Left lung (tissue), 10 donors: ENCODE results near the gene SOX12. TPM values are rescaled to one million over a fixed set of nuclear protein-coding genes. Genes with fewer than 3 reads are reported as not detected.

Experiments
- ATAC-seq: fragments of 200-7000 bp; cut with Tn5 transposase; one replicate; pipeline ENCODE4 v1.9.1; 2020; ENCODE audit warnings: moderate library complexity
- DNase-seq, 4 donors: peaks; one replicate each; pipeline ENCODE4 v3.0.0-alpha.2; 2013 to 2020
- H3K27ac ChIP-seq, 2 donors: fragments of 200-600 bp; sonication (generic) in 1 of 2; one replicate each; pipeline versions ENCODE4 v1.5.0 to v1.8.0; 2020 to 2021
- H3K27me3 ChIP-seq, 2 donors: fragments of 200-600 bp; sonication (generic) in 1 of 2; one replicate each; pipeline versions ENCODE4 v1.5.0 to v1.8.0; 2020 to 2021
- H3K36me3 ChIP-seq, 2 donors: fragments of 200-600 bp; sonication (generic) in 1 of 2; one replicate each; pipeline versions ENCODE4 v1.5.0 to v1.8.0; 2020 to 2021
- H3K4me1 ChIP-seq, 2 donors: fragments of 200-600 bp; one replicate each; pipeline ENCODE4 v1.8.0; 2021
- H3K4me3 ChIP-seq, 2 donors: fragments of 200-600 bp; sonication (generic) in 1 of 2; one replicate each; pipeline versions ENCODE4 v1.5.0 to v1.8.0; 2020 to 2021; ENCODE audit warnings: mild to moderate bottlenecking in 1 of 2
- H3K9me3 ChIP-seq, 2 donors: fragments of 200-600 bp; sonication (generic) in 1 of 2; one replicate each; pipeline versions ENCODE4 v1.5.0 to v1.8.0; 2020 to 2021
- intact Hi-C, 2 donors: fragments of 100-400 bp; cut with DNase I; formaldehyde crosslinking; loops; one replicate each; pipeline versions ENCODE4 v1.11.2 to v1.14.2; 2022
- polyA plus RNA-seq, 6 donors: library from polyadenylated mRNA; unstranded; fragments of 120-200 nt; gene quantifications; one replicate each; pipeline ENCODE4 v1.2.1, GENCODE V29; 2013; ENCODE audit not compliant: insufficient read length in 6 of 6
- total RNA-seq, 2 donors: library from RNA; stranded (reverse); fragmentation: NEBNext Ultra II Directional; extraction: Animal tissue kit (Norgen Biotek cat#: 25700); gene quantifications; one replicate each; pipeline ENCODE4 v1.2.1, GENCODE V29; 2021
- TF ChIP-seq, protein P1 (sequence below), 2 donors: fragments of 200-600 bp; sonication (generic) in 1 of 2; IDR thresholded peaks; one replicate each; pipeline versions ENCODE4 v1.5.0 to v1.8.0; 2021; ENCODE audit warnings: antibody characterized with exemption in 2 of 2
- donor health status: DM: no; HTN: yes; CAD: no.
- donor health status: DM: no; HTN: no; CAD: no.

Gene SOX12
- total and polyA plus RNA-seq, 8 donors = 14.0 to 39.3 (median 30.6) TPM

DNA sequence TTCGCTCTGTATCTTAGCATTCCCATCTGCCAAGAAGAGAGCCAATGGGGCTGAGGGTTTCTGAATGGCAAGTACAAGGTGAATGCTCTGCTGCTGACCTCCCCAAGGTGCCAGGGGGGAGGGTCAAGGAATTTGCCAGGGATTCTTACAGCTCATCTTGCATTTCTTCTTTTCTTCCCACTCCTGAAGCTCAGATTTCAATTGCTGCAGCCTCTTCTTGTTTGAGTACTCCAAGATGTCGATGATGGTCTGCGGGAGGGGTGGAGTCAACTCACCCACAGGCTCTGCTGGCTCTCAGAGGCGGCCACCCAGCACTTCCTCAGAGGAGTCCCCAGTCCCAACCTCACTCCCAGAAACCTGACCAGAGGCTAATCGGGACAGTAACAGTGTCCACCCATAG lies 47.2 kb upstream of the SOX12 start:
- Histone ChIP-seq H3K27ac (no peak overlapping the region), H3K9me3 (no peaks in the 10 kb centered on the region), H3K27me3 (no peaks in the 10 kb centered on the region), H3K36me3 (peaks cover 0 to 37% of the 10 kb centered on the region in 2 donors), H3K4me1 (no peaks in the 10 kb centered on the region), H3K4me3 (no peak overlapping the region)
- DNase-seq (no peak), ATAC-seq (no peak)
- TF ChIP-seq, protein P1, sequence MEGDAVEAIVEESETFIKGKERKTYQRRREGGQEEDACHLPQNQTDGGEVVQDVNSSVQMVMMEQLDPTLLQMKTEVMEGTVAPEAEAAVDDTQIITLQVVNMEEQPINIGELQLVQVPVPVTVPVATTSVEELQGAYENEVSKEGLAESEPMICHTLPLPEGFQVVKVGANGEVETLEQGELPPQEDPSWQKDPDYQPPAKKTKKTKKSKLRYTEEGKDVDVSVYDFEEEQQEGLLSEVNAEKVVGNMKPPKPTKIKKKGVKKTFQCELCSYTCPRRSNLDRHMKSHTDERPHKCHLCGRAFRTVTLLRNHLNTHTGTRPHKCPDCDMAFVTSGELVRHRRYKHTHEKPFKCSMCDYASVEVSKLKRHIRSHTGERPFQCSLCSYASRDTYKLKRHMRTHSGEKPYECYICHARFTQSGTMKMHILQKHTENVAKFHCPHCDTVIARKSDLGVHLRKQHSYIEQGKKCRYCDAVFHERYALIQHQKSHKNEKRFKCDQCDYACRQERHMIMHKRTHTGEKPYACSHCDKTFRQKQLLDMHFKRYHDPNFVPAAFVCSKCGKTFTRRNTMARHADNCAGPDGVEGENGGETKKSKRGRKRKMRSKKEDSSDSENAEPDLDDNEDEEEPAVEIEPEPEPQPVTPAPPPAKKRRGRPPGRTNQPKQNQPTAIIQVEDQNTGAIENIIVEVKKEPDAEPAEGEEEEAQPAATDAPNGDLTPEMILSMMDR (IDR thresholded peaks at IDR 0.05) = no peak
- intact Hi-C loops = no loop called here

DNA sequence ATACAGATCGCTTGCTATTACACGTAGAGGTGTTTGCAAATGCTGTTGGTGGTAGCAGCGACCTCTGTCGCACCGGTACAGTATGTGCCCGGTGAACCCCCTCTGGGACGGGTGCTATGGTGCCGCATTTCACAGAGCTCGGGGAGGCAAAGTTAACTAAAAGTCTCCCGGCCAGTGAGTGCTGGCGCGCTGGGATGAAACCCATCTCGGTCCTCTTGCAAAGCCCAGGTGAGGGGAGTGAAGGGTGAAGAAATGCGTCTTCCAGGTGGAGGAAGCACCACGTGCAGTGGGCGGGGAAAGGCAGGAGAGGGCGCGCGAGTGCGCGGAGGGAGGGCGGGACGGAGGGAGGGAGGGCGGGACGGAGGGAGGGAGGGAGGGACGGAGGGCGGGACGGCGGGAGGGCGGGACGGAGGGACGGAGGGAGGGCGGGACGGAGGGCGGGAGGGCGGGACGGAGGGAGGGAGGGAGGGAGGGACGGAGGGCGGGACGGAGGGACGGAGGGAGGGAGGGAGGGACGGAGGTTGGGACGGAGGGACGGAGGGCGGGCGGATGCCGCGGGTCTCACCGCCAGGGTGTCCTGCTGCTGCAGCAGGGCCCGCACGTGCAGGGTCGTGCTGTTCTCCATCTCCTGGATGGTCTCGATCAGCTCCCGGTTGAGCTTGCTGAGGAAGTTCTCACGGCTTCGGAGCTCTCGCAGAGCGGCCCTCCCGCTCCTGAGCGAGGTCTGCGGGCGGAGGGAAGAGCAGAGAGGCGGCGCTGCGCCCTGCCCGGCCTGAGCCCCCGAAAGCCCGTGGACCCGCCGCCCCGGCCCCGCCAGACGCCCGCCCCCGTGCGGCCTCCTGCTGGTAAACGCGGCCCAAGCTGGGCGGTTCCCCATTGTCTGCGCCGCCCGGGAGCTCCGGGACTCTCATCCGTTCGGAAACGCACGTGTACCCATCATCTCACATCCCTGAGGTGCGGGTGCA lies 46.5 kb upstream of the SOX12 start:
- Histone ChIP-seq H3K36me3 (peaks cover 0 to 37% of the 10 kb centered on the region in 2 donors), H3K9me3 (no peaks in the 10 kb centered on the region), H3K4me1 (no peaks in the 10 kb centered on the region), H3K27me3 (no peaks in the 10 kb centered on the region), H3K27ac (no peak overlapping the region), H3K4me3 (no peak overlapping the region)
- intact Hi-C loops = no loop called here
- TF ChIP-seq, protein P1 (IDR thresholded peaks at IDR 0.05) = no peak
- DNase-seq = no peak
- ATAC-seq = peak; percentile 33

DNA sequence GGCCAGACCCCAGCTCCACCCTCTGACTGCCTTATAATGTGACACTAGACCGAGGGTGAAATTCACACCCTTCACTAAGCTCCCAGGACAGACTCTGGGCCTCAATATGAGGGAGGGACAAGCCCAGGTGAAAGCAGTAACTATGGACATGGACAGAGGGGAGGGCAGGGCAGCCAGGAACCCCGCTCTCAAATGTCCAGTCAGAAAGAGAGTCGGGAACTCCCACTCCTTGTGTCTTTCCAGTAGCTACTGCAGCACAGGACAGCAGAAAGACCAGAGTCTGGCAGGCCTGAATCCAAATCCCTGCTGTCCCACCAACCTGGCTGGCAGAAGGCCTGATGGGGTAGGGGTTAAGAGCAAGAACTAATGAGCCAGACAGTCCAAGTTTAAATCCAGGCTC lies 41.2 kb upstream of the SOX12 start:
- Histone ChIP-seq H3K36me3 (peaks cover 0 to 9% of the 10 kb centered on the region in 2 donors), H3K4me1 (no peaks in the 10 kb centered on the region), H3K27ac (no peak overlapping the region), H3K27me3 (no peaks in the 10 kb centered on the region), H3K4me3 (no peak overlapping the region), H3K9me3 (no peaks in the 10 kb centered on the region)
- intact Hi-C loops = no loop called here
- TF ChIP-seq, protein P1 (IDR thresholded peaks at IDR 0.05) = no peak
- DNase-seq = no peak
- ATAC-seq = no peak

DNA sequence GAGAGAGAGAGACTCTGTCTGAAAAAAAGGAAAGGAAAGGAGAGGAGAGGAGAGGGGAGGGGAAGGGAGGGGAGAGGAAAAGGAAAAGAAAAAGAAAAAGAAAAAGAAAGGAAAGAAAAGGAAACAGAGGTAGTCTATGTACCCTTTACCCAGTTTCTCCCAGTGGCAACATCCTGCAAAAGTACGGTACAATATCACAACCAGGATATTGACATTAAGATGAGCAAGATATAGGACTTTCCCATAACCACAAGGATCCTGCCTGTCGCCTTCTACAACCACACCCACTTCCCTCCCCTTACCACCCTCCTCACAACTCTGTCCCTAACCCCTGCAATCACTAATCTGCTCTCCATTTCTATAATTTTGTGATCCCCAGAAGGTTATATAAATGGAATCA lies 38.8 kb upstream of the SOX12 start:
- ATAC-seq = no peak
- no peak overlapping the region for H3K27ac ChIP-seq
- peaks cover 6 to 17% of the 10 kb centered on the region in 2 donors for H3K4me1 ChIP-seq
- no peaks in the 10 kb centered on the region for H3K27me3 ChIP-seq
- no peak for DNase-seq
- no peaks in the 10 kb centered on the region for H3K9me3 ChIP-seq
- H3K36me3 ChIP-seq = peaks cover 0 to 2% of the 10 kb centered on the region in 2 donors
- intact Hi-C loops = no loop called here
- TF ChIP-seq, protein P1 (IDR thresholded peaks at IDR 0.05) = no peak
- no peak overlapping the region for H3K4me3 ChIP-seq

DNA sequence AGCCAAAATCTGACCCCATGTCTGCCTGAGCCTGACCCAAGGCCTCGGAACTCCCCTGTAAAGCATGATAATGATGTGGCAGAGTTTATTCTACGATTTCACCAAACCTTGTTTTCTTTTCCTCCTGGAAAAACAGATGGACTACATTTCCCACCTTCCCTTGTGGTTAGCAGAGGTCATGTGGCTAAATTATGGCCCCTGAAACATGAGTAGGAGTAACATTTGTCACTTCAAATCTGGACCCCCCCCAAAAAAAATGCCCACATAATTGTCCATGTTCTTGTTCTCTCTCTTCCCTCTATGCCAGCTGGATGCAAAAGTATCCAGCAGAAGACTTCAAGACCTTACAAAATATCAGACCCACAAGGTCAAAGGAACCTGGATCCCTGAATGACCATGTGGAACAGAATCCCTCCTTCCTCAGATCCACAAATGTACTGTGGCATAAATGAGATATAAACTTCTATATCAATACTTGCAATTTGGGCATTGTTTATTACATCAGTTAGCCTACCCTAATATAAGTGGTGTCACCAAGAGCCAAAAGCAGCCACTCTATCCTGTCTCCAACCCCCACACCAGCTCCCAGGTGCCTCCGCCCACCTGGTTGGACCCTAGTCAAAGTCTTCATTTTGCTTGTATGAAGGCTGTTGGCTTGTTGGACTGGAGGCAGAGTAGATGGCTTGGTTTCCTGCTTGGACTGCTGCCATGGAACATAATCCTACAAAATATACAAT lies 36.2 kb upstream of the SOX12 start:
- ATAC-seq (no peak), DNase-seq (no peak)
- H3K4me3 ChIP-seq = peak overlapping the region in 1 of 2 donors; percentile 67
- no peak overlapping the region for H3K27ac ChIP-seq
- intact Hi-C loops = no loop called here
- H3K9me3 ChIP-seq = no peaks in the 10 kb centered on the region
- peaks cover 6 to 28% of the 10 kb centered on the region in 2 donors for H3K4me1 ChIP-seq
- no peaks in the 10 kb centered on the region for H3K27me3 ChIP-seq
- H3K36me3 ChIP-seq = no peaks in the 10 kb centered on the region
- TF ChIP-seq, protein P1 (IDR thresholded peaks at IDR 0.05) = no peak
